Measurements from ENCODE around the gene LMOD3.

The LMOD3 gene

GRCh38 chr3:69108811-69109210, 13.6 kb downstream of the LMOD3 start:
- Histone ChIP-seq H3K4me1 (peaks cover 6% of the 10 kb centered on the region), H3K27me3 (ENCODE audit: control insufficient read depth, insufficient read depth, low read length) (no peaks in the 10 kb centered on the region), H3K9ac (no peak overlapping the region), H3K9me3 (ENCODE audit: control insufficient read depth, low read length) (no peaks in the 10 kb centered on the region), H3K27ac (no peak overlapping the region), H3K4me3 (ENCODE audit: low read depth, low read length) (no peak overlapping the region), H2AFZ (peak overlapping the region; percentile 47), H3K79me2 (no peaks in the 10 kb centered on the region), H3K36me3 (ENCODE audit: control insufficient read depth, insufficient read depth, low read length) (no peaks in the 10 kb centered on the region), H3K4me2 (ENCODE audit: low read length) (no peak overlapping the region)
- no peak for TF ChIP-seq CTCF (IDR thresholded peaks at IDR 0.05)

- Histone ChIP-seq H2AFZ (no peak overlapping the region), H3K27me3 (ENCODE audit: control insufficient read depth, insufficient read depth, low read length) (no peaks in the 10 kb centered on the region), H3K9ac (no peak overlapping the region), H3K79me2 (no peaks in the 10 kb centered on the region), H3K36me3 (ENCODE audit: control insufficient read depth, insufficient read depth, low read length) (no peaks in the 10 kb centered on the region), H3K4me2 (ENCODE audit: low read length) (no peak overlapping the region), H3K27ac (no peak overlapping the region), H3K9me3 (ENCODE audit: control insufficient read depth, low read length) (no peaks in the 10 kb centered on the region), H3K4me1 (peaks cover 6% of the 10 kb centered on the region), H3K4me3 (ENCODE audit: low read depth, low read length) (no peak overlapping the region)
- no peak for TF ChIP-seq CTCF (IDR thresholded peaks at IDR 0.05)
Measured at GRCh38 chr3:69107841-69108240, 14.6 kb downstream of the LMOD3 start.

DNA sequence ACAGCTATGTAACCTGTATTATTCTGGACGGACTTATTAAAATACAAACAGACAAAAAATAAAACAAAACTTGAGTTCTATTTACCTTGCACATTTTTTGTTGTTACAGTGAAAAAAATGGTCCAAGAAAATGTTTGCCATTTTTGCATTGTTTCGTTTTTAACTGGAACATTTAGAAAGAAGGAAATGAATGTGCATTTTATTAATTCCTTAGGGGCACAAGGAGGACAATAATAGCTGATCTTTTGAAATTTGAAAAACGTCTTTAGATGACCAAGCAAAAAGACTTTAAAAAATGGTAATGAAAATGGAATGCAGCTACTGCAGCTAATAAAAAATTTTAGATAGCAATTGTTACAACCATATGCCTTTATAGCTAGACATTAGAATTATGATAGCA, 17.1 kb downstream of the LMOD3 start:
- H3K79me2 ChIP-seq: peaks cover 6% of the 10 kb centered on the region
- no peak overlapping the region for H3K4me2 ChIP-seq (ENCODE audit: low read length)
- H3K4me1 ChIP-seq: peaks cover 6% of the 10 kb centered on the region
- no peak overlapping the region for H2AFZ ChIP-seq
- no peak overlapping the region for H3K4me3 ChIP-seq (ENCODE audit: low read depth, low read length)
- H3K9me3 ChIP-seq (ENCODE audit: control insufficient read depth, low read length): no peaks in the 10 kb centered on the region
- H3K27me3 ChIP-seq (ENCODE audit: control insufficient read depth, insufficient read depth, low read length): no peaks in the 10 kb centered on the region
- no peaks in the 10 kb centered on the region for H3K36me3 ChIP-seq (ENCODE audit: control insufficient read depth, insufficient read depth, low read length)
- no peak for TF ChIP-seq CTCF (IDR thresholded peaks at IDR 0.05)
- no peak overlapping the region for H3K27ac ChIP-seq
- no peak overlapping the region for H3K9ac ChIP-seq

GRCh38 chr3:69104586-69104985, 17.8 kb downstream of the LMOD3 start:
- no peak overlapping the region for H3K4me3 ChIP-seq (ENCODE audit: low read depth, low read length)
- H2AFZ ChIP-seq: no peak overlapping the region
- no peak for TF ChIP-seq CTCF (IDR thresholded peaks at IDR 0.05)
- H3K79me2 ChIP-seq: peaks cover 13% of the 10 kb centered on the region
- no peaks in the 10 kb centered on the region for H3K36me3 ChIP-seq (ENCODE audit: control insufficient read depth, insufficient read depth, low read length)
- H3K4me2 ChIP-seq (ENCODE audit: low read length): no peak overlapping the region
- no peak overlapping the region for H3K27ac ChIP-seq
- no peak overlapping the region for H3K9ac ChIP-seq
- no peaks in the 10 kb centered on the region for H3K9me3 ChIP-seq (ENCODE audit: control insufficient read depth, low read length)
- peaks cover 6% of the 10 kb centered on the region for H3K4me1 ChIP-seq
- no peaks in the 10 kb centered on the region for H3K27me3 ChIP-seq (ENCODE audit: control insufficient read depth, insufficient read depth, low read length)

DNA sequence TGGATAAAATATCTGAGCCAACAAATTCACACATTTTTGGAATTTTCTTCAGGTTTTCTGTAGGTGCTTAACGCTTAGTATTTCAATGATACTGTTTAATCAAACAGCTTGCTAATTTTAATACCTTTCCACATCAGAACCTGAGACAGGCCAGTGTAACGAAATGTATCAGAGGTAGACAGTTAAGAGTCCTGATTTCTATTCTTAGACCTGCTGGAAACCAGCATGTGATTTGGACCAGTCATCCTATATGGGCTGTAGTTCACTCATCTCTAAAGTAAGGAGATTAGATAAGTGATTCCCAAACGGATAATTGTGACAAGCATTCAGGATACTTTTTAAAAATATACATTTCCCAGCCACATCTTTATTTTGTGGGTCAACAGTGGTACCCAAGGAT, 19.3 kb downstream of the LMOD3 start:
- TF ChIP-seq CTCF (IDR thresholded peaks at IDR 0.05): no peak
- H3K9me3 ChIP-seq (ENCODE audit: control insufficient read depth, low read length): no peaks in the 10 kb centered on the region
- no peaks in the 10 kb centered on the region for H3K36me3 ChIP-seq (ENCODE audit: control insufficient read depth, insufficient read depth, low read length)
- no peak overlapping the region for H3K27ac ChIP-seq
- peaks cover 3% of the 10 kb centered on the region for H3K4me1 ChIP-seq
- H2AFZ ChIP-seq: no peak overlapping the region
- no peaks in the 10 kb centered on the region for H3K27me3 ChIP-seq (ENCODE audit: control insufficient read depth, insufficient read depth, low read length)
- no peak overlapping the region for H3K4me2 ChIP-seq (ENCODE audit: low read length)
- H3K79me2 ChIP-seq: peaks cover 23% of the 10 kb centered on the region
- no peak overlapping the region for H3K9ac ChIP-seq
- H3K4me3 ChIP-seq (ENCODE audit: low read depth, low read length): no peak overlapping the region
